Measurements from ENCODE around the gene TCF3. TPM values are rescaled to one million over a fixed set of nuclear protein-coding genes. Genes with fewer than 3 reads are reported as not detected.

TCF3 gene
- total and polyA plus RNA-seq, 2 of the 8 experiments (the other 6 are each of a cell fraction or from before 2014, with no cell fraction given) = 241 to 348 TPM

DNA sequence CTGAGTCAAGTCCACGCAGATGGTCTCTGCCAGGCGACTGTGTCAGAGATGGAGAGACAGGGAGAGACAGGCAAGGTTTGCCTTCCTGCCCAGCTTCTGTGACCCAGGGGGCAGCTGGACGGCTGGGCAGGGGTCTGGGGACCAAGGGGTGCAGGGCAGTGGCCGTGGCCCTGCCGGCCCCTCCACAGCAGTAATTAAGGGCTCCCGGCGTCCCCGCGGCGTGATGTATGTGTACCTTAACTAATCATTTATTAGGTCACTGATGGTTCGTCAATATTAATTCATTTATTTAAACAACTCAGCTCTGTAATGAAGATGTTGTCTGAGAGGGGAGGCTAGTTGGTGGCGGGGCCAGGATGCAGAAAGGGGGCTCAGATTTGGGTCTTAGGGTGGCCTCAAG, 28.6 kb upstream of the TCF3 start (continued):
- TF ChIP-seq, protein P1, sequence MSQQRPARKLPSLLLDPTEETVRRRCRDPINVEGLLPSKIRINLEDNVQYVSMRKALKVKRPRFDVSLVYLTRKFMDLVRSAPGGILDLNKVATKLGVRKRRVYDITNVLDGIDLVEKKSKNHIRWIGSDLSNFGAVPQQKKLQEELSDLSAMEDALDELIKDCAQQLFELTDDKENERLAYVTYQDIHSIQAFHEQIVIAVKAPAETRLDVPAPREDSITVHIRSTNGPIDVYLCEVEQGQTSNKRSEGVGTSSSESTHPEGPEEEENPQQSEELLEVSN (IDR thresholded peaks at IDR 0.05) = no peak
- no peak for TF ChIP-seq EZH2 (IDR thresholded peaks at IDR 0.05; ENCODE audit: low read depth, low read length, severe bottlenecking)
- TF ChIP-seq KDM4A (IDR thresholded peaks at IDR 0.05; ENCODE audit: low read depth, low read length, severe bottlenecking) = no peak
- no peak for TF ChIP-seq CHD2 (IDR thresholded peaks at IDR 0.05; ENCODE audit: low read length)
- TF ChIP-seq RNF2 (IDR thresholded peaks at IDR 0.05; ENCODE audit: borderline replicate concordance, low read depth, low read length, missing control alignments, poor library complexity, severe bottlenecking) = no peak

All from H1 (cell line).